Right lobe of liver (tissue), 4 donors: ENCODE measurements around the gene BRICD5.

ENCODE experiments used
- CTCF ChIP-seq, 4 donors: fragments of 200-600 bp in 3 of 4; fragments of 450-650 bp in 1 of 4; IDR thresholded peaks; one replicate each; pipeline versions ENCODE4 v1.5.1 to v1.8.0; 2016 to 2022; ENCODE audit warnings: antibody characterized with exemption in 4 of 4, mild to moderate bottlenecking in 2 of 4
- POLR2A ChIP-seq: fragments of 450-650 bp; IDR thresholded peaks from one replicate; pipeline ENCODE4 v1.6.1; 2017; ENCODE audit warnings: antibody characterized with exemption, mild to moderate bottlenecking
- donor health status: DM: no; HTN: no; CAD: no.
- donor health status: DM: no; HTN: no; CAD: no.
- donor health status: DM: no; HTN: yes; CAD: no.

- no peak for TF ChIP-seq CTCF (IDR thresholded peaks at IDR 0.05)
- TF ChIP-seq POLR2A: no peak
These were observed 35.2 kb downstream of the BRICD5 start for GRCh38 chr16:2175454-2175853.
